Stromal cell of bone marrow (primary cell): ENCODE results near the gene TESPA1.
A peak's percentile ranks its signal among the peaks of the same experiment; 100 is the strongest.

ENCODE experiments used
- DNase-seq: peaks from one replicate; pipeline ENCODE4 v3.0.0-alpha.2; 2012; ENCODE audit warnings: low read depth

Gene TESPA1

DNA sequence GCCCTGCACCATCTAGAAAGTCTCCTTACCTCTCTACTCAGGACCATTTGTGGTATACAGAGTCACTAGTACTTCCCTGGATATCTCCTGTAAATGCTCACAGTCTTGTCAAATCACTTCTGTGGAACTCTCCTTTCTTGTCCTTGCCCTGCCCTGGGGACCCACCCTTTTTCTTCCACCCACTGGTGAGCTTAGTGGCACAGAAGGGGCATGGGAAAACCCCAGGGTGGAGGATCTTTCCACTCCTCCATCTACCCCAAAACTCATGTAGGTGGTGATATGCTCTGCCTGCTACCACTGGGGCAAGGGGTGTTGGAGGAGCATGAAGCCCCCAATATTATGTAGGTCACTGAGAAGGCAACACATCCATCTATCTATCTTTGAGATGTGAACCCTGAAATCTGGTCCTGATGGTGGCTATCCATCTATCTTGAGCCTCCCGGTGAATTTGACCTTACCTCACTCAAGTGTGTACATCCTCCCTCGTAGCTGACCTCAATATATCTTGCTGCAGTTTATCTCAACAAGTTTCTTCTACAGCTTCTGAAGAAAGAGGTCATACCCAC lies 943 bp downstream of the TESPA1 start:
- DNase-seq: no peak

DNA sequence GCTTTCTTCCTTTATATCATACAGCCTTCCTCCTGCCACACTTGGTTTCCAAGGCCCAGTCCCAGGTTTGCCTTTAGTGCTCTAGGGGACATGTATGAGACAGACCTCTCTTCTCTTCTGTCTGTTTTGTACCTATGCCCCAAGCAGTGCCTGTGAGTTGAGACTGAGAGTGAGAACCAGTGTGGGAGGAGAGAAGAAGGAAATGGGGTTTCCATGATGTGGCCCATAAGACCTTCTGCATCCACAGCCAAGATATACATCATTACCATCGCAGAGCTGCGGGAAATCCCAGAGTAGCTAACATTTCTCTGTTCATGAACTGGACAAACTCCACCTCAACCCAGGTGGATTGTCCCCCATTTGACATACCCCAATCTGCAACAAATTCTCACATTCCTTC lies 2.8 kb downstream of the TESPA1 start:
- DNase-seq: no peak

DNA sequence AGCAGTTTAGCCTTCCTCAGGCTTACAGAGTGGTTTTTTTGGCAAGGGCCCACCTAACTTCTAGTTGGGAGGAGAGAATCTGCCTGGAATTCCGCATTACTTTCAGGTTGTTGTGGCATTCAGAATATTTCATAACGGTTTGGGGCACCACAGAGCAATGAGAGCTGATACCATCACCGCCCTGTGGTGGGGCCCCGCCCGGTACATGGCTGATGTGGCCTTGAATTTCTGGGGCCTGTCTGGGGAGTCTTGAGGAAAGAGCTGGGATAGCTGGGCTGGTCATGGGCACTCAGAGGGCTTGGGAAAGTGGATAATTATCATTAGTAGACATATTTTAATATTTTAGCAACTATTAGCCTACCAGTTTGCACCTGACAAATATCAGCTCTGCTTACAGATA lies 4.2 kb downstream of the TESPA1 start:
- no peak for DNase-seq

DNA sequence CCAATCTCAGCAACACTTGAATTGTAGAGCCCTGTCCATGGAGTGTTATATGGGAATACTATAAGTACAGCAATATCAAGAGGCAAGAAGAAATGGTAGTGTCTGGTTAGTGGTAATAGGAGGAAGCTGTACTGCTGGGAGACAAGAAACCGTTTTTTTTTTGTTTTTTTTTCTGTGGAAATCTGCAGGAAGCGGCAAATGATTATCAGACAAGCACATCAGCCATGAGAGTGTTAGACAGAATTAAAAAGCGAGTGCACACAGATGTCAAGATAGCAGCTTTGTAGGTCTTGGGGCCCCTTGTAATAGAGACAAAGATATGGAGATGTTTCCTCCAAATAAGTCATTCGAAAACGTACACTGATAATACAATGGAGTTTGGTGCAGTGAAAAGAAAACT lies 6.7 kb downstream of the TESPA1 start:
- no peak for DNase-seq

DNA sequence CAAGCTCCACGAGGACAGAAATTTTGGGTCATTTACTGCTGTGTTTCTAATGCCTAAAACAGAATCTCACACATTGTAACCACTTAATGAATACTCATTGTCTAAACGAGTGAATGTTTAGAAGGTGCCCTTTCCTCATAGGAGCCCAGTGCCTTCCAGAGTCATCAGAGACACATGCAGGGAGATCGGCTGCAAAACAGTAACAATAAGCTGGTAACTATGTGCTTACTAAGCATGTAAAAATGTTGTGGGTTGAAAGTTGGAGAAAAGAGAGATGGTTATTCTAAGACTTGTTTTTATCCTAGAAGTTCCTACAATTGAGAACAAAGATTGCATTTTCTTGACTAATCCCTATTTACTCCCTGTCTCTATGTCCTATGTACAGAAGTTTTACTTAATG lies 7.4 kb downstream of the TESPA1 start:
- DNase-seq: peak; percentile 71

DNA sequence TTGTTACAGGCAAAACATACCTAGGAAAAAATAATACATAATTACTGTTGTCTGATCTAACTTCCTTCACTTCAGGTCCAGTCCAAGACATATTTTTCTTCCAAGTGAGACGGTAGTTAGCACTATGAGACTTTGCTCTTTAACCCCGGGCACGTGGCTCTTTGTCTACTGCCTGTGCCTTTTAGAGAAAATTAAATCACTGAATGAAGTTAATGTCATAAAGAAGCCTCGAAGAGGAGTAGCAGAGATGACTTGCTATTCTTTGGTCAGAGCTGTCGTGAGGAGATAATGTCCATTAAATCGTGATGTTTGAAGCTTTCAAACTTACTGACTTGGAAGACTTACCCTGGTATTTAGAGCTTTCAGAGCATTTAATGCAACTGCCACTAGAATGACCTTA lies 8.7 kb downstream of the TESPA1 start:
- DNase-seq: no peak

DNA sequence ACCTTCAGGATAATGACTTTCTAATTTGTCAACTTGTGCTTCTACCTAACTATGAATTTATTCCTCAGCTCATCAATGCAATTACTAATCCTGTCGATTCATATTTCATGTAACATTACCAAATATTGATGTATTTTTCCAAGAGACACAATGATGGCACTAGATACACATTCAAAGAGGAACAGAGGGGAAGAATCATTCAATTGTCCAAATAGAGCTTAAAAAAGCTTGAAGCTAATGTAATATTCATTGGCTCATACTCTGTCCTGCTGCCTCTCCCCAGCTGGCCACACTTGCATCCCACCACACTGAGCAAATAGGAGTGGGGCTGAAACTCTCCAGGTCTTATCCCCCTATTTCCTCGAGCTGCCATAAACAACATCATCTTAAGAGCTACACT lies 9.3 kb downstream of the TESPA1 start:
- DNase-seq: no peak

DNA sequence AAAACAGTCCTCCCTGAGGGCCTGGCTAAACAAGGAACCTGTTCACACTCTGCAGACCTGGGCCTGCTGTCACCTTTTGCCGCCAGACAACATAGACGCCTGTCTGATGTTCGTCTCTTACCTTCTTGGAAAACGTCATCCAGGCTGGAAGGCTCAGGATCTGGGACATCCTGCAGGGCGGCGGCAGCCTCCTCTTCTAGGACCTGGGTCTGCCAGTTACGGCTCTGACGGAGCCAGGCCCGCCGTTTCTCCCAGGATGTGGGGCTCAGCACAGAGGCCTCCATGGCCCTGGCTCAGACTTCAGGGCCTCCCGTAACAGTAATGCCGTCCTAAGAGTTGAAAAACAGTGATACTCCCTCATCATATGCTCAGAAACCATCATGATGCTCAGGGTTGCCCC lies 10.3 kb downstream of the TESPA1 start:
- DNase-seq: no peak

DNA sequence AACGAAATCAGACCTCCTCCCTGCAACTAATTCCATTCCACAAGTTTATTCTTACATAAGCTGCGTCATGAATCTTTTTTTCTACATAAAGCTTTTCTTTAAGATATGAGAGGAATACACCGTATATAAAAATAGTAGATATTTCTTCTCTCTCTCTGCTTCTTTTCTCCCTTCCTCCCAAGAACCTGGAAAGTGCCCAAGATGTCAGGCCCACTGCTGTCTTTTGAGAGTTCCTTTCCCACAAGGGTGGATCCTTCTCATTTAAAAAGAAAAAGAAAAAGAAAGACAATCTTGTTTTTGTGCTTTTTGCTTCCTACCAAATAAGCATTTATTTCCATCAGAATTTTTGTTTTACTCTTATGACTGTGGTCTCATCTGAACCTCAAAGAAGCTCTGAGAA lies 11.0 kb downstream of the TESPA1 start:
- no peak for DNase-seq

DNA sequence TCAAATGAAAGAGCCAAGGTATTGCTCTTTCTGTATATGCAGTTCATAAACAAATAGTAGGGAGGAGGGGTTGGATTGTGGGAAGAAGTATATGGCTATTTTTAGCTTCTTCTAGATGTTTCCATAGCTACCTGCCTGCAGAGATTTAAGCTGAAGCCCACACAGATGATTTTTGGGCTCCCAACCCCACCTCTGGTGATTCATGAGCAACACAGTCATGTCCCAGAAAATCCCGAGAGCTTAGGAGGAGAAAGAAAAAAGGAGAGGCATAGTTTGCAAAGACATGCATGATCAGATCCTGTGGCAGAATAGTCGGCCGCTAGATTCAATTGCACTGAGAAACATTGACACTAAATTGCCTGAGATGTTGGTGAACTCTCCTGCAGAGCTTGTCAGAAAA lies 13.8 kb downstream of the TESPA1 start:
- no peak for DNase-seq

DNA sequence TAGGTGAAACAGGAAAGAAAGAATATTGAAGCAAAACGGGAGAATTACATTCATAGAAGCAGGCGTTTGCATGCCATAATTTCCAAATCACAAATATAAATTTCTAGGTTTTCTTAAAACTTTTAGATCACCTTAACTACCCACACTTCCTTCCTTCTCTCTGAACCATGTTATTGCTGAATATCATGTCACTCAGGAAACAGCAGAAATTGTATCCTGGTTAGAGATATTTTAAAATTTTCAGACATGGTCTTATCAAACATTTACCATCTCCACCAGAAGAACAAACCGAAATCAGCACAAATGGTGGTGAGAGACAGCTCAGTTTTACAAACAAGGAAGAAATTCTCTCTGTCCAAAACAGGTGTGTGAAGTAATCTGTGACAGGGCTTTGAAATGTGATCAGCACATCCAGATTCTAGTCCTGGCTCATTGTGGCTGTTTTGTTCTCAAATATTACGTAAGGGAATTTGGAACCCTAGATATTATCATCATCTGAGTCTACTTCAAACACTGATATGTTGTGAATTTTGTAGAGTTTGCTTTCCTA lies 16.3 kb downstream of the TESPA1 start:
- no peak for DNase-seq

DNA sequence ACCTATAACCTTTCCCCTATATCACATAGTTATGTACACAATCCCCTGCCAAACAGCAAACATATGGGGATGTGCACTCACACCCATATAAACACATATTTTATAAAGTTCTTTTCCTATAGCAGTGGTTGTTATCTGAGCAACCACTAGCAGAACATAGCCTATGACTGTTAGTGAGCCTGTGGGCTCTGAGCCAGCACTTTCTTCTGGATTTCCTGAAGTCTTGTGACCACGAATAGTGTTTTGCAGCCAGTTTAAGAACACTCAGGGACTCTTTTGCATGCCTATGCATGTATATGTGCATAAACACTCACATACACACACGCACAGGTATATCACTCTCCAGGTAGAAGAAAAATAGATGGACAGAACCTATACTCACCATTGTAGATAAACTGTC lies 17.1 kb downstream of the TESPA1 start:
- DNase-seq: no peak

DNA sequence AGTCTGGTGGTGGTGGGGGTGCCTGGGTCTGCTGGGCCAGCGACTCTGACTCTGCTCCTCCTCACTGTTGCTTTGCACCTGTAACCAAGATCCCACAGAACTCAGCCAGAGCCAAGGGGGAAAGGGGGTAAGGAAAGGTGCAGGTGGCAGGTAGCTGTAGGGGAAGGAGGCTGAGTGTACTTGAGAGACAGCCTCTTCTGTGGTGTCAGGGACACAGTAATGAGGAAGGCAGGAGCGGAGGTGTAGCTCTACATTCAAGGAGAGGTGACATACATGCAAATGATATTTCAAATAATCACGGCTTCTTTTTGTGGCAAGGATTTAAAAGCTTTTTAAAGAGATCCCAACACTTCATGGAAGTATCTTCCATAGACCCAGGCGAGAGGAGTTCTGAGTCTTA lies 23.4 kb downstream of the TESPA1 start:
- no peak for DNase-seq

DNA sequence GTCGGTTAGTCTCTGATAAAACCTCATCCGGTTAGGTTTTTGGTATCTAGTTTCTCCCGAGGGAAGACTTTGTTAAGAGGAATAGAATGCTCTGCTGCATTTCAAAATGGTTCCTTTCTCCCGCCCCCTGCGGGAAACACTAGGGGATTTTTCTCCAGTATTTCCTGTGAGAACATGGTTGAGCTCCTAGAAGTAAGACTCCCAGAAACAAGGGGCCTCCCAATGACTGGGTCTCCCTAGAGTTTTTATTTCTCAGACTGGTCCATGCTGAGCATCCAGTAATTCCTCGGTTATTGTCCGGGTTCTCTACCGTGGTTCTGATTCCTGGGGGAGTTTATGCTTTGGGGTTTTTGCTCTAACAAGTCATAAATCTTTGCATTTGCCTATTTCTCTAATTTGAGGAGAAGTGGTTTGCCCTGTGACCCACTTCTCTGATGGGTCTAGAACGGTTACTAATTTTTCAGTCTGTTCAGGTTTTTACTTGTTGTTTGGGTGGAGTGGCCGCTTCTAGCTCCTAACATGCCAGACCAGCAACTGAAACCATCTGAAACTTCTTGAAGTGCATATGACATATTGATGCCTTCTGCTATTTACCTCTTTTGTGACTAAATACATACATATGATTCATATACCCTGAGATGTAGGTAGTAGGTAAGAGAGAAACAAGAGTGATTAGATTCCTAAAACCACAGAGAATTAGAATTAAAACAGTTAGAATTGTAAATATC lies 25.1 kb downstream of the TESPA1 start:
- DNase-seq: no peak

DNA sequence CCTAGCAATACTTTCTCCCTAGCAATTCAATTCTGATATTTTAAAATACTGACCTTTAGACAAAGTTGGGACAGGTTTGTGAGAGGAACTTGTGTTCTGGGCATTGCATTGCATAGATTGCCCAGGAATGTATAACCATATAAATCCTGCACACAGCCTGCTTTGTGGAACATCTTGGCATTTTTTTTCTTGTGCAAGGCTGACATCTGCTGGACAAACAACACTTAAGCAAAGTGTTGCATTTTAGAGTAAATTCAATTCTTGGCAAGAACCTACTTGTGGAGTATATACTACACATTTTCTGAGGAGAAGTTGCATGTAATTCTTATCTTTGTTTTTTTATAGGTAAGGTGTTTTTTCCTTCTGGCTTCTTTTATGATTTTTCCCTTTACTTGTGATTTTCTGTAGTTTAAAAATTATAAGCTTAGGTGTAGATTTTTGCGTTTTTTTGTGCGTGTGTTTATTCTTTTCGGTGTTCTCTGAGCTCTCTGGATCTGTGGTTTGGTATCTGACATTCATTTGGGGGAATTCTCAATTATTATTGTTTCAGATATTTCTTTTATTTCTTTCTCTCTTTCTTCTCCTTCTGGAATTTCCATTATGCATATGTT lies 26.4 kb downstream of the TESPA1 start:
- peak; percentile 40 for DNase-seq

DNA sequence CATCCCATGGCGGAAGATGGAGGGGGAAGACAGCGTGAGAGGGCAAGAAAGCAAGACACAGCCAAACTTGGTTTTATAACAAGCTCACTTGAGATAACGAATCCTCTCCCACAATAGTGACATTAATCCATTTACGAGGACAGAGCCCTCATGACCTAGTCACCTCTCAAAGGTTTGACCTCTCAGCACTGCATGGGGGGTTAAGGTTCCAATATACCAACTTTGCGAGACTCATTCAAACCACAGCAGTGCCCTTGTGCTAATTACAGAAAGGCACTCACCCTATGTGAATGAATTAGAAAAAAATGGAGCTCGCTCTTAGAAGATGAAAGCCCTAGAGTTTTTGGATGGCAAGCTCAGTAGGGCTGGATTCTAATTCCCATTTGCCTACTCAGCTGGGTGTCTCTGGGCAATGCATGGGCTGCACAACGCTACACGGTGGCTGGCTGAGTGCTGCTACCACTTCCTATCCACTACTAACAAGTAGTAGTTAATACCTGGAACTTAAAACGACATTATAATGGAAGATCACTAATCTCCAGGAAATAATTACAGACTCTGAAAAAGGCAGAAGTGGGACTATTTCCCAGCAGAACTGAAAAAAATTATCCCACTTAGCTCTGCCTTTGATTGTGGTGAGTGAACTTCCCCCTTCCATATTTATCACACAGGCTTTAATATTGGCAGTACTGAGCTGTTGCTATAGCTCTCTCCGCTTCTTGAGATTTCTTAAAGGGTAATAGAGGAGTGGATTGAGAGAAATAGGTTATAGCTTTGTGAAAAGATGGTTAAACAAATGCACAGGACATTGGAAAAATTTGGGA lies 27.5 kb downstream of the TESPA1 start:
- no peak for DNase-seq

DNA sequence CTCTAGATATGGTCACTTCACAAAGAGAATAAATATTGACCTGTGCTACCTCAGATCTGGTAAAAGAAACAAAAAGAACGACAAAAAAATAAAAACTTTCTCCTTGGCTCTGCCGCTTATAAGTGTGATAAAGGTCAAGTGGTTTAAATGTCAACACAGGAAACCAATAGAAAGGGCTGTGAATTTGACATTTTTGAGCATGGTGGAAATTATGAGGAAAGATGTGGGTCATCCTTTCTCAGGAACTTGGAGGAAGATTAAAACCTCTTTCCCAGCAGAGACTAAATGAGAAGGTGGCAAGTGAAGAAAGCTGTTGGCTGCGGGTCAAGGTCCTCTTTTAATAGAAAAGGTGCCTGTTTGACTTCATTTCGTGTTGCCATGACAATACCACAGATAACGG lies 28.2 kb downstream of the TESPA1 start:
- DNase-seq: no peak

DNA sequence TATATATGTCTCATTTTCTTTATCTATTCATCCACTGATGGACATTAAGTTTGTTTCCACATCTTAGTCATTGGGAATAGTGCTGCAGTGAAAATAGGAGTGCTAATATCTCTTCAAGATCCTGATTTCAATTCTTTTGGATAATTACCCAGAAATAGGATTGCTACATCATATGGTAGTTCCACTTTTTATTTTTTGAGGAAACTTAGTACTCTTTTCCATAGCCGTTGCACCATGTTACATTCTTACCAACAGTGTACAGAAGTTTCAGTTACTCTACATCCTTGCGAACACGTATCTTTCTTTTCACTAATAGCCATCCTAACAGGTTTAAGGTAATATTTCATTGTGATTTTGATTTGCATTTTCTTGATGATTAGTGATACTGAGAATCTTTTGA lies 29.8 kb downstream of the TESPA1 start:
- no peak for DNase-seq

DNA sequence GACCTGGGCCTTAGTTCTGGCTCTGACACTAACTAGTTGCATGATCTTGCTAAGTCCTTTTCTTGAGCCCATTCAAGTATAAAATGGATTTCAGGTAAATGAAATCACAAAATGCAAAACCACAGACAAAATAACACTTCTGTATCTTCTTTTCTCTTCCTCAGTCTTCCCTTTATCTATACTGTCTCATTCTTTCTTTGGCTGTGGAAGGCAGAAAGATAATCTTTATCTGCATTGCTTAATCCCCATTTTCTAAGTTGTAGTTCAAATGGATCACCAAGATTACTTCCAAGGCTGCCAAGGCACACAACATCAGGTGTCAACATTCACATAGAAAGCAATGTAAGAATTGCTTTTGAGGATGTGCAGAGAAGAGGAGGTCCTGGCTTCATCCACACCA lies 30.3 kb downstream of the TESPA1 start:
- DNase-seq: no peak

DNA sequence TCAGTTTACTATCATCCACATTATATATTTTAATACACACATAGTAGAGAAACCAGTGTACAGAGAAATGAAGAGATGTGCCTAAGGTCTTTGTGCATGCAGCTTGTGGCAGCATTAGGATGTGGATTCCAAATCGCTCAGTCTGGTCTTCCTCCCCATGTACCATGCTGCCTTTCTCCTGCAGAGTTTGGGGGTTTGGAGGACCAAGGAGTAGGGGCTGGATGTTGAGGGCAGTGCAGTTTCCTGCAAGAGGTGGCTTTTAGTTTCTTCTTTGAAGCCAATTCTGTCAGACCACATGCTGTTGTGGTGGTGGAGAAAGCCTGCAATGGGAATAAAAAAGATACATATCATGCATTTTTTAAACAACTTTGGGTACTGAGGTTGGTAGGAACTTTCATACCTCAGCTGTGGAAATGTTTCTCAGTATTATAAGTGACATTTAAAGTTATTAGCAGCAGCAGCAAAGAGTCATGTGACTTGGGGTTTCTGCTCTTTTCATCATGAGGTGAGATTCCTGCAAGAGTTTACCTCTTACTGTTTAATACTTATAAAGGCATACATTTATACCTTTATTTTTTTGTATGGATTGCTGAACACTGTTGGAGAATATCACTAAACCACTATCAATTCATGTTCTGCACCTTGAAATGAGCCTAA lies 34.4 kb downstream of the TESPA1 start:
- DNase-seq: no peak

DNA sequence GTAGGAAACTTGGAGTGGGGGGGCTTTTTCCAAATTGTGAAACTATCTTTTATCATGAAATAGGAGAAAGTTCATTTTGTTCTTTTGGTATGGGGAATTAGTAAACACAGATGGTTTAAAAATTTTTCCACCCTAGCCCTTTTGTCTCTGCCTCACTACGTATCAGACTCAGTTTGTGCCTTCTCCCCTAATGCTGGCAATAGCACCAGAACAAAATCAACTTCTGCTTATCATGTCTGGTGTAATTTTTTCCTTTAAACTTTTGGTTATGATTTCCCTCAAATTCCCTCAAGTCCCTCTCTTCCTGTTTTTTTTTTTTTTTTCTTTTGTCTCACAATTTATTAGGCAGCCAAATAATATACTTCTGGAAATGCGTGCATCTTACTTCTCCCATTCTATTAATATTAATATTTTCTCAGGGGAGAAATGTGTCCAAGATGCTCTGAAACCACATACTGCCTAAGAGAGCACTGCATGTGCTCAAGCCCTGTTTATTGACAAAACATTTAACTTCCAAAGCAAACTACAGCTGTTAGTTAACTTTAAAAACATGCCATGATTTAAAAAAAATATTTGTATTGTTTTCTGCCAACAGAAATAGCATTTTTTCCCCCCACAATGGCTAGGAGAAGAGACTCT lies 35.4 kb downstream of the TESPA1 start:
- DNase-seq: no peak

DNA sequence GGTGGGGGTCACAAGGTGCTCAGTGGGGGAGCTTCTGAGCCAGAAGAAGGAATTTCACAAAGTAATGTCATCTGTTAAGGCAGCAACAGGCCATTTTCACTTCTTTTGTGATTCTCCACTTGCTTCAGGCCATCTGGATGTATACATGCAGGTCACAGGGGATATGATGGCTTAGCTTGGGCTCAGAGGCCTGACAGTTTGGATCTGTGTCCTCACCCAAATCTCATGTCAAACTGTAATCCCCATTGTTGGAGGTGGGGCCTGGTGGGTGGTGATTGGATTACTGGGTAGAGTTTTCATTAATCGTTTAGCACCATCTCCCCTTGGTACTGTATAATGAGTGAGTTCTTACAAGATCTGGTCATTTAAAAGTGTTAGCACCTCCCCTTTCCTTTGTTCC lies 36.4 kb downstream of the TESPA1 start:
- DNase-seq: no peak
